Small intestine (tissue), 7 donors: ENCODE data around the gene GAGE2A. TPM values are rescaled to one million over a fixed set of nuclear protein-coding genes. Genes with fewer than 3 reads are reported as not detected.
"Not testable (repeated sequence)": the region's sequence is repeated elsewhere in the genome, so short reads cannot be mapped to it uniquely, and the experiment has no call there.

Experiments
- DNase-seq, 2 donors: peaks; one replicate each; pipeline versions ENCODE4 v3.0.0 to v3.0.0-alpha.2; 2013
- FAIRE-seq: peaks from 2 replicates; lab custom pipeline; 2012; peaks lifted over from hg19 to GRCh38; lab: Jason Lieb, UNC
- H3K27ac ChIP-seq, 3 donors: one replicate each; pipeline ENCODE4 v1.5.1; 2013; ENCODE audit warnings: low read length in 2 of 3, mild to moderate bottlenecking in 2 of 3, control low read depth in 1 of 3, inconsistent platforms in 1 of 3, low read depth in 1 of 3, moderate library complexity in 1 of 3
- H3K27me3 ChIP-seq, 3 donors: one replicate each; pipeline ENCODE4 v1.6.1; 2013; ENCODE audit warnings: low read length in 3 of 3, inconsistent platforms in 1 of 3; ENCODE audit not compliant: control insufficient read depth in 3 of 3, insufficient read depth in 3 of 3
- H3K36me3 ChIP-seq, 3 donors: one replicate each; pipeline ENCODE4 v1.6.1; 2013; ENCODE audit warnings: low read length in 3 of 3, inconsistent platforms in 1 of 3, low read depth in 1 of 3, mild to moderate bottlenecking in 1 of 3, moderate library complexity in 1 of 3; ENCODE audit not compliant: control insufficient read depth in 3 of 3, insufficient read depth in 2 of 3
- H3K4me1 ChIP-seq, 3 donors: one replicate each; pipeline ENCODE4 v1.6.1; 2013; ENCODE audit warnings: low read length in 2 of 3, inconsistent platforms in 1 of 3, low read depth in 1 of 3, mild to moderate bottlenecking in 1 of 3, moderate library complexity in 1 of 3; ENCODE audit not compliant: control insufficient read depth in 3 of 3, insufficient read depth in 2 of 3
- H3K4me3 ChIP-seq, 3 donors: one replicate each; pipeline ENCODE4 v1.5.1; 2013; ENCODE audit warnings: low read length in 3 of 3, control low read depth in 1 of 3, inconsistent platforms in 1 of 3, low read depth in 1 of 3, mild to moderate bottlenecking in 1 of 3, moderate library complexity in 1 of 3
- H3K9me3 ChIP-seq, 2 donors: one replicate each; pipeline ENCODE4 v1.6.1; 2013; ENCODE audit warnings: low read depth in 1 of 2, low read length in 1 of 2; ENCODE audit not compliant: control insufficient read depth in 2 of 2, insufficient read depth in 1 of 2
- WGBS, 3 donors: extraction: QIAGEN DNeasy Blood & Tissue Kit; methylation state at CpG; one replicate each; pipeline ENCODE4 v1.1.7; 2013; 5-methylcytosine and 5-hydroxymethylcytosine counted together
- polyA plus RNA-seq, 4 donors: library from polyadenylated mRNA; stranded (reverse) in 3 of 4; unstranded in 1 of 4; fragments of 200-250 nt in 3 of 4; fragments of 120-200 nt in 1 of 4; gene quantifications; one replicate each; pipeline versions ENCODE4 v1.2.1 to v1.2.3, GENCODE V29; 2013
- donor health status: healthy with polysubstance abuse.
- donor health status: control.
- donor health status: control.
- donor health status: Bipolar disorder and iron deficiency.
- donor health status: healthy.

GAGE2A gene
- polyA plus RNA-seq, 4 donors: not detected

- H3K36me3 ChIP-seq, H3K4me1 ChIP-seq, H3K9me3 ChIP-seq, FAIRE-seq, H3K4me3 ChIP-seq, H3K27ac ChIP-seq, H3K27me3 ChIP-seq, DNase-seq: not testable (repeated sequence)
- WGBS, 3 donors: 92 to 94% (median 92%) methylated on average over 23 to 25 of the region's 37 CpGs
Observed at GRCh38 chrX:49589769-49590478, 628 bp downstream of the GAGE2A start.

GRCh38 chrX:49590488-49590887, 1.2 kb downstream of the GAGE2A start:
- H3K4me1 ChIP-seq, H3K4me3 ChIP-seq, H3K36me3 ChIP-seq, FAIRE-seq, H3K9me3 ChIP-seq, H3K27ac ChIP-seq, H3K27me3 ChIP-seq, DNase-seq: not testable (repeated sequence)
- 93 to 95% (median 94%) methylated on average over 10 to 13 of the region's 17 CpGs for WGBS, 3 donors

DNA sequence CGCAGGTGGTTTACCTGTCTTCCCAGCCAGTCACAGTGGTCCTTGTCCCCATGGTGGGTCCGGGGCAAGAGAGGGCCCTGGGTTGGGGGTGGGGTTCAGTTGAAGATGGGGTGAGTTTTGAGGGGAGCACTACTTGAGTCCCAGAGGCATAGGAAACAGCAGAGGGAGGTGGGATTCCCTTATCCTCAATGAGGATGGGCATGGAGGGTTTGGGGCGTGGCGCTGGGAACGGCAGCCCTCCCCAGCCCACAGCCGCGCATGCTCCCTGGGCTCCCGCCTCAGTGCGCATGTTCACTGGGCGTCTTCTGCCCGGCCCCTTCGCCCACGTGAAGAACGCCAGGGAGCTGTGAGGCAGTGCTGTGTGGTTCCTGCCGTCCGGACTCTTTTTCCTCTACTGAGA, 9.4 kb downstream of the GAGE2A start, which contains the start of gene GAGE1:
Gene GAGE1, plus strand, starts transcription at position 301 of the 400 bp plus-strand sequence. CDS start 1,155 bp downstream, outside the sequence.
- not testable (repeated sequence) for FAIRE-seq, H3K27me3 ChIP-seq, H3K27ac ChIP-seq, DNase-seq, H3K4me3 ChIP-seq, H3K4me1 ChIP-seq, H3K36me3 ChIP-seq, H3K9me3 ChIP-seq
- no CpG with 5 or more reads among the region's 16 CpGs for WGBS, 3 donors

GRCh38 chrX:49610718-49611310, 21.5 kb downstream of the GAGE2A start:
- no peak for FAIRE-seq

GRCh38 chrX:49618574-49618973, 29.3 kb downstream of the GAGE2A start:
- Histone ChIP-seq H3K27me3 (no peaks in the 10 kb centered on the region), H3K4me3 (no peak overlapping the region), H3K4me1 (no peaks in the 10 kb centered on the region), H3K9me3 (no peaks in the 10 kb centered on the region), H3K36me3 (no peaks in the 10 kb centered on the region), H3K27ac (no peak overlapping the region)
- FAIRE-seq (no peak), DNase-seq (no peak)
- WGBS, 3 donors: 86 to 97% (median 93%) methylated on average over 2 of the region's 2 CpGs

More at GRCh38 chrX:49610718-49611310, 21.5 kb downstream of the GAGE2A start:
- Histone ChIP-seq H3K36me3 (no peaks in the 10 kb centered on the region), H3K27ac (no peak overlapping the region), H3K9me3 (no peaks in the 10 kb centered on the region), H3K4me3 (no peak overlapping the region), H3K4me1 (no peaks in the 10 kb centered on the region), H3K27me3 (no peaks in the 10 kb centered on the region)
- 30 to 40% (median 34%) methylated on average over 7 of the region's 7 CpGs for WGBS, 3 donors
- DNase-seq: no peak

GRCh38 chrX:49627086-49627777, 37.9 kb downstream of the GAGE2A start:
- no peak for DNase-seq
- Histone ChIP-seq H3K9me3 (peaks cover 2 to 4% of the 10 kb centered on the region in 2 donors), H3K27ac (no peak overlapping the region), H3K4me3 (no peak overlapping the region), H3K36me3 (no peaks in the 10 kb centered on the region), H3K4me1 (no peaks in the 10 kb centered on the region), H3K27me3 (no peaks in the 10 kb centered on the region)
- no peak for FAIRE-seq
- 38 to 73% (median 73%) methylated on average over 32 to 33 of the region's 33 CpGs for WGBS, 3 donors

- no peak overlapping the region for H3K27ac ChIP-seq
- no peak for DNase-seq
- WGBS, 3 donors: 61 to 85% (median 68%) methylated on average over 6 to 8 of the region's 8 CpGs
- FAIRE-seq: no peak
- H3K4me3 ChIP-seq: no peak overlapping the region
- H3K9me3 ChIP-seq: no peaks in the 10 kb centered on the region
- H3K27me3 ChIP-seq: no peaks in the 10 kb centered on the region
- no peaks in the 10 kb centered on the region for H3K36me3 ChIP-seq
- no peaks in the 10 kb centered on the region for H3K4me1 ChIP-seq
Observed at GRCh38 chrX:49644991-49645637, 55.8 kb downstream of the GAGE2A start.
